HepG2 (cell line): ENCODE results near the gene FMNL1. TPM values are rescaled to one million over a fixed set of nuclear protein-coding genes. Genes with fewer than 3 reads are reported as not detected.
A peak's percentile ranks its signal among the peaks of the same experiment; 100 is the strongest.

Experiments
- ATAC-seq: fragments of 200-7000 bp; cut with Tn5 transposase; 3 replicates; pipeline ENCODE4 v1.9.1; 2020; ENCODE audit warnings: mild to moderate bottlenecking, moderate library complexity
- BruUV-seq: library from RNA; stranded (reverse); fragments of 400-500 nt; replicated peaks from 2 replicates; lab custom pipeline; 2021; lab: Mats Ljungman, UMichigan
- CTCF ChIA-PET: fragments of 300-600 bp; formaldehyde crosslinking; extraction: SDS; loops from one replicate; lab custom pipeline; 2021; ENCODE audit warnings: low total read pairs, inconsistent platforms, low intra/inter-chr PET ratio; lab: Yijun Ruan, JAX
- POLR2A ChIA-PET: fragments of 350-600 bp; sonication (Branson Sonifier 250); formaldehyde crosslinking; loops from one replicate; lab custom pipeline; 2020; ENCODE audit warnings: antibody characterized with exemption, inconsistent platforms; lab: Yijun Ruan, JAX
- DNase-seq: peaks from one replicate; pipeline ENCODE4 v3.0.0-alpha.2; 2015; ENCODE audit warnings: low spot score
- FAIRE-seq: peaks from 3 replicates; lab custom pipeline; 2011; peaks lifted over from hg19 to GRCh38; lab: Jason Lieb, UNC
- H2AFZ ChIP-seq: one replicate; pipeline ENCODE4 v1.6.1; 2011; ENCODE audit warnings: low read length, inconsistent platforms
- H3K27ac ChIP-seq: fragments of 300-600 bp; 3 replicates; pipeline ENCODE4 v1.8.0; 2011; ENCODE audit warnings: mixed run types, mild to moderate bottlenecking, mixed read lengths, low read length, inconsistent platforms; ENCODE audit not compliant: insufficient read depth; ENCODE audit errors: extremely low read length
- H3K27me3 ChIP-seq, 2 experiments: fragments of 200-600 bp in 1 of 2; 2 replicates in 1 of 2; 3 replicates in 1 of 2; pipeline versions ENCODE4 v1.6.0 to v1.8.0; 2011; ENCODE audit warnings: low read length in 2 of 2, mild to moderate bottlenecking in 2 of 2, moderate library complexity in 2 of 2, inconsistent platforms in 1 of 2; ENCODE audit not compliant: insufficient read depth in 2 of 2, control insufficient read depth in 1 of 2
- H3K36me3 ChIP-seq, 2 experiments: fragments of 200-600 bp in 1 of 2; replicated peaks in 1 of 2; 2 replicates in 1 of 2; 3 replicates in 1 of 2; pipeline versions ENCODE4 v1.5.1 to v1.8.0; 2011; ENCODE audit warnings: low read length in 2 of 2, inconsistent platforms in 1 of 2; ENCODE audit not compliant: insufficient read depth in 2 of 2, control insufficient read depth in 1 of 2
- H3K4me1 ChIP-seq: 2 replicates; pipeline ENCODE4 v1.5.1; 2012; ENCODE audit warnings: low read length, inconsistent platforms; ENCODE audit not compliant: insufficient read depth
- H3K4me2 ChIP-seq: 2 replicates; pipeline ENCODE4 v1.6.0; 2011; ENCODE audit warnings: low read depth, low read length, inconsistent platforms
- H3K4me3 ChIP-seq, 3 experiments: fragments of 200-600 bp in 1 of 3; sonication (generic), shearing (Covaris generic) in 1 of 3; replicated peaks in 1 of 3; 2 replicates each; pipeline ENCODE4 v1.5.1; 2011 to 2016; ENCODE audit warnings: low read length in 3 of 3, inconsistent platforms in 2 of 3, low read depth in 2 of 3, mild to moderate bottlenecking in 2 of 3, control low read depth in 1 of 3, mixed read lengths in 1 of 3; ENCODE audit not compliant: insufficient read depth in 1 of 3
- H3K79me2 ChIP-seq: one replicate; pipeline ENCODE4 v1.6.1; 2011; ENCODE audit warnings: low read length, inconsistent platforms; ENCODE audit not compliant: insufficient read depth
- H3K9ac ChIP-seq: 2 replicates; pipeline ENCODE4 v1.6.0; 2011; ENCODE audit warnings: mild to moderate bottlenecking, low read depth, low read length, inconsistent platforms; ENCODE audit not compliant: insufficient read depth
- H3K9me3 ChIP-seq: 2 replicates; pipeline ENCODE4 v1.5.1; 2012; ENCODE audit warnings: mild to moderate bottlenecking, low read length
- H4K20me1 ChIP-seq: 2 replicates; pipeline ENCODE4 v1.6.0; 2011; ENCODE audit warnings: inconsistent platforms, mild to moderate bottlenecking, low read length, moderate library complexity; ENCODE audit not compliant: insufficient read depth
- AKAP8 ChIP-seq: sonication (generic); formaldehyde crosslinking; IDR thresholded peaks from 2 replicates; pipeline ENCODE4 v1.5.1; 2020; ENCODE audit warnings: mild to moderate bottlenecking, missing genetic modification reagents
- CEBPG ChIP-seq: IDR thresholded peaks from 2 replicates; pipeline ENCODE4 v1.6.1; 2016
- ETV5 ChIP-seq: IDR thresholded peaks from 2 replicates; pipeline ENCODE4 v1.6.1; 2018; ENCODE audit warnings: missing biosample characterization, missing genetic modification reagents, inconsistent platforms, borderline replicate concordance
- GABPA ChIP-seq, 2 experiments: IDR thresholded peaks; 2 replicates each; pipeline ENCODE4 v1.6.1; 2011 to 2016; ENCODE audit warnings: low read depth in 2 of 2, low read length in 1 of 2, missing biosample characterization in 1 of 2, missing genetic modification characterization in 1 of 2
- HDAC1 ChIP-seq: sonication (generic); formaldehyde crosslinking; IDR thresholded peaks from 2 replicates; pipeline ENCODE4 v1.5.1; 2020; ENCODE audit warnings: mild to moderate bottlenecking, missing genetic modification reagents
- JDP2 ChIP-seq: sonication (generic); formaldehyde crosslinking; IDR thresholded peaks from 2 replicates; pipeline ENCODE4 v1.8.1; 2022; ENCODE audit warnings: missing genetic modification reagents, borderline replicate concordance
- KDM5A ChIP-seq: fragments of 200-600 bp; sonication (generic); IDR thresholded peaks from 2 replicates; pipeline ENCODE4 v1.7.0; 2018; ENCODE audit warnings: antibody characterized with exemption, mild to moderate bottlenecking, low read length, borderline replicate concordance
- MAFG ChIP-seq: sonication (generic); formaldehyde crosslinking; IDR thresholded peaks from 2 replicates; pipeline ENCODE4 v1.5.1; 2020; ENCODE audit warnings: mild to moderate bottlenecking, missing genetic modification reagents
- MEIS2 ChIP-seq: sonication (generic); formaldehyde crosslinking; IDR thresholded peaks from 2 replicates; pipeline ENCODE4 v1.9.0; 2021; ENCODE audit warnings: mild to moderate bottlenecking, missing genetic modification reagents
- NFYC ChIP-seq: IDR thresholded peaks from 2 replicates; pipeline ENCODE4 v1.6.1; 2016; ENCODE audit warnings: missing genetic modification reagents, missing compliant biosample characterization
- PHF20 ChIP-seq: sonication (generic); formaldehyde crosslinking; IDR thresholded peaks from 2 replicates; pipeline ENCODE4 v1.5.0; 2020; ENCODE audit warnings: mild to moderate bottlenecking, missing genetic modification reagents
- PPARG ChIP-seq: conservative IDR thresholded peaks from 2 replicates; pipeline ENCODE4 v1.6.1; 2016; ENCODE audit warnings: missing biosample characterization, missing genetic modification reagents
- TEAD3 ChIP-seq: optimal IDR thresholded peaks from 2 replicates; pipeline ENCODE3; 2016; ENCODE audit warnings: borderline replicate concordance
- TMF1 ChIP-seq: sonication (generic); formaldehyde crosslinking; IDR thresholded peaks from 2 replicates; pipeline ENCODE4 v1.8.1; 2022; ENCODE audit warnings: low read depth, missing genetic modification reagents
- ZNF333 ChIP-seq: sonication (generic); formaldehyde crosslinking; IDR thresholded peaks from 2 replicates; pipeline ENCODE4 v1.4.0; 2020; ENCODE audit warnings: mild to moderate bottlenecking, missing genetic modification reagents, borderline replicate concordance
- ZNF563 ChIP-seq: sonication (generic); formaldehyde crosslinking; IDR thresholded peaks from 2 replicates; pipeline ENCODE4 v1.8.0; 2022; ENCODE audit warnings: mild to moderate bottlenecking, moderate library complexity, missing genetic modification reagents
- ZNF83 ChIP-seq: sonication (generic); formaldehyde crosslinking; IDR thresholded peaks from 2 replicates; pipeline ENCODE4 v1.4.0; 2020; ENCODE audit warnings: missing genetic modification reagents, mild to moderate bottlenecking, borderline replicate concordance
- WGBS: methylation state at CpG from one replicate; pipeline ENCODE4 v1.1.6; 2017; ENCODE audit warnings: low lambda C conversion rate; 5-methylcytosine and 5-hydroxymethylcytosine counted together
- in situ Hi-C: cut with HindIII; loops from 2 replicates; pipeline ENCODE4 v1.10.0; 2017; ENCODE audit warnings: low pct_unique_long_range_greater_than_20kb; ENCODE audit not compliant: extremely low pct_ligation_motif_present
- intact Hi-C: fragments of 100-400 bp; cut with micrococcal nuclease; formaldehyde crosslinking; loops from one replicate; pipeline ENCODE4 v1.10.0; 2022; ENCODE audit not compliant: unreplicated experiment
- polyA plus RNA-seq, 8 experiments: library from polyadenylated mRNA; depleted of rRNA in 3 of 8; stranded (reverse) in 7 of 8; unstranded in 1 of 8; fragments of >200 nt; fragmentation: Illumina TruSeq in 4 of 8; extraction: Trizol in 4 of 8; gene quantifications; 2 replicates each; pipeline versions ENCODE4 v1.2.1 to v1.2.3, GENCODE V29; 2011 to 2016; ENCODE audit warnings: low read depth in 4 of 8, missing spikeins in 1 of 8, mixed read lengths in 1 of 8; ENCODE audit not compliant: insufficient read depth in 1 of 8
- total RNA-seq, 5 experiments: library from RNA; depleted of rRNA; stranded (reverse); fragments of >200 nt; fragmentation: Illumina TruSeq; extraction: Trizol; gene quantifications; 2 replicates each; pipeline ENCODE4 v1.2.3, GENCODE V29; 2016; ENCODE audit warnings: low read depth in 1 of 5
- TF ChIP-seq, protein P1 (sequence below): sonication (generic); formaldehyde crosslinking; IDR thresholded peaks from 2 replicates; pipeline ENCODE4 v1.5.0; 2020; ENCODE audit warnings: mild to moderate bottlenecking, low read depth, missing genetic modification reagents, borderline replicate concordance
- TF ChIP-seq, protein P2 (sequence below): sonication (generic); formaldehyde crosslinking; IDR thresholded peaks from 2 replicates; pipeline ENCODE4 v1.4.0; 2020; ENCODE audit warnings: missing genetic modification reagents
- TF ChIP-seq, protein P3 (sequence below): IDR thresholded peaks from 2 replicates; pipeline ENCODE4 v1.6.1; 2016; ENCODE audit warnings: low read depth, borderline replicate concordance
- TF ChIP-seq, protein P4 (sequence below): sonication (generic); formaldehyde crosslinking; IDR thresholded peaks from 2 replicates; pipeline ENCODE4 v1.9.0; 2021; ENCODE audit warnings: missing genetic modification reagents, mild to moderate bottlenecking, borderline replicate concordance

The FMNL1 gene
- total and polyA plus RNA-seq, 2 of the 13 experiments (the other 11 are each of a cell fraction or from before 2014, with no cell fraction given): 0.53 to 0.70 TPM

DNA sequence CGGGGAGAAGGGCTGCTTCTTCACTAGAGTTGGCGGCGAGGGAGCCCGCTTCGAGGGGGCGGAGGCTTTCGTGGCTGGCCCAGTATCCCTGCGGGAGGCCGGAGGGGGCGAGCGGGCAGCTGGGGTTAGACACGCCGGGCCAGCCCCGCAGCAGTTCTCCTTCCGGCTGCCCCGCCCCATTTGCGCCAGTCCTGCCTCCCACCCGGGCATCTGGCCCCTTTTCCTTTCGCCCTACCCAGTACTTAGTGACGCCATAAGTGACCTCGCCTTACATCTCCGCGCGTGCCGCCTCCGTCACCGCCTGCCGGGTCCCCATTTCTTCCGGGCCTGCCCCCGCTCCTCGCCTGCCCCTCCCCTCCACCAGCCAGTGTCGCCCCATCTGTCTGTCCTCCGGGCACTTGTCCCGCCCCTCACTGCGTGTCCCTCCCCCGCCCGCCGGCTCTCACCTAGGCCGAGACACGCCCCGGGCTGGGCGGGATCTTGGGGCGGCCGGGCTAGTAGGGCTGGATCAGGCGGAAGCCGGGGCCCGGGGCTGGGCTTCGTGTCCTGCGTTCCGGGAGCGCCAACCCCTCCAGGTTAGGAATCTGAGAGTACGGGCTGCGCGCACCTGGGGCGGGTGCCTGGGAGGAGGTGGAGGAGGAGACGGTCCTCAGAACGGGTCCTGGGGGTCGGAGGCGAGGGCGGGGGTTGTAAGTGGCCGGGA lies 25.9 kb downstream of the FMNL1 start:
- Histone ChIP-seq H3K4me3 (peak overlapping the region; percentile 80 to 84 (median 84)), H3K4me1 (peaks cover 40% of the 10 kb centered on the region), H3K79me2 (no peaks in the 10 kb centered on the region), H3K9me3 (no peaks in the 10 kb centered on the region), H3K4me2 (peak overlapping the region; percentile 96), H2AFZ (no peak overlapping the region), H4K20me1 (no peaks in the 10 kb centered on the region), H3K27me3 (peaks cover under 1 to 34% of the 10 kb centered on the region in 2 experiments; a peak in 4 of 5 replicates), H3K9ac (peak overlapping the region; percentile 59), H3K36me3 (no peaks in the 10 kb centered on the region), H3K27ac (no peak overlapping the region)
- FAIRE-seq (no peak), ATAC-seq (peak; percentile 87), DNase-seq (peak; percentile 89)
- no TSS peak for BruUV-seq
- in situ Hi-C loops: loop anchor here (5.0 kb wide), 1 partner anchor 100 kb away; the partner anchor contains the start of gene HEXIM1
- CTCF ChIA-PET: interaction anchor here (1.5 kb wide), 1 partner anchor 11 kb away, joined by 4 read pairs; no protein-coding TSS in a partner anchor
- intact Hi-C loops: loop anchor here (1.0 kb wide), 1 partner anchor 138 kb away; no protein-coding TSS in a partner anchor
- POLR2A ChIA-PET: interaction anchor here (0.9 to 2.8 kb wide), 13 partner anchors 9 to 187 kb away, joined by 3 to 17 read pairs (median 4); partner anchors contain the start of genes HEXIM1, HEXIM2, MAP3K14 and NMT1
- under 1% methylated on average over 45 of the region's 61 CpGs for WGBS
- peak; percentile 35 for TF ChIP-seq ZNF563 (CRISPR knock-in tag)
- no peak for TF ChIP-seq MAFG (CRISPR knock-in tag)
- TF ChIP-seq, protein P1, sequence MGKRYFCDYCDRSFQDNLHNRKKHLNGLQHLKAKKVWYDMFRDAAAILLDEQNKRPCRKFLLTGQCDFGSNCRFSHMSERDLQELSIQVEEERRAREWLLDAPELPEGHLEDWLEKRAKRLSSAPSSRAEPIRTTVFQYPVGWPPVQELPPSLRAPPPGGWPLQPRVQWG: no peak
- TF ChIP-seq KDM5A: no peak
- TF ChIP-seq, protein P2, sequence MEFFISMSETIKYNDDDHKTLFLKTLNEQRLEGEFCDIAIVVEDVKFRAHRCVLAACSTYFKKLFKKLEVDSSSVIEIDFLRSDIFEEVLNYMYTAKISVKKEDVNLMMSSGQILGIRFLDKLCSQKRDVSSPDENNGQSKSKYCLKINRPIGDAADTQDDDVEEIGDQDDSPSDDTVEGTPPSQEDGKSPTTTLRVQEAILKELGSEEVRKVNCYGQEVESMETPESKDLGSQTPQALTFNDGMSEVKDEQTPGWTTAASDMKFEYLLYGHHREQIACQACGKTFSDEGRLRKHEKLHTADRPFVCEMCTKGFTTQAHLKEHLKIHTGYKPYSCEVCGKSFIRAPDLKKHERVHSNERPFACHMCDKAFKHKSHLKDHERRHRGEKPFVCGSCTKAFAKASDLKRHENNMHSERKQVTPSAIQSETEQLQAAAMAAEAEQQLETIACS (CRISPR knock-in tag): no peak
- peak; percentile 79; the same call in 1 of the 2 replicates for TF ChIP-seq TMF1 (CRISPR knock-in tag)
- TF ChIP-seq PHF20: no peak; the same call in 1 of the 2 replicates
- TF ChIP-seq, protein P3, sequence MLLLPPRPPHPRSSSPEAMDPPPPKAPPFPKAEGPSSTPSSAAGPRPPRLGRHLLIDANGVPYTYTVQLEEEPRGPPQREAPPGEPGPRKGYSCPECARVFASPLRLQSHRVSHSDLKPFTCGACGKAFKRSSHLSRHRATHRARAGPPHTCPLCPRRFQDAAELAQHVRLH (CRISPR knock-in tag): no peak
- peak; percentile 56; the same call in 1 of the 2 replicates for TF ChIP-seq MEIS2 (CRISPR knock-in tag)
- TF ChIP-seq NFYC (CRISPR knock-in tag): no peak; the same call in 1 of the 2 replicates
- TF ChIP-seq ZNF83 (CRISPR knock-in tag): 0 out of 2 replicates have a peak, but pooled peaks have one; percentile 61
- TF ChIP-seq AKAP8 (CRISPR knock-in tag): no peak
- TF ChIP-seq HDAC1: peak; percentile 55; the same call in 1 of the 2 replicates
- TF ChIP-seq, protein P4, sequence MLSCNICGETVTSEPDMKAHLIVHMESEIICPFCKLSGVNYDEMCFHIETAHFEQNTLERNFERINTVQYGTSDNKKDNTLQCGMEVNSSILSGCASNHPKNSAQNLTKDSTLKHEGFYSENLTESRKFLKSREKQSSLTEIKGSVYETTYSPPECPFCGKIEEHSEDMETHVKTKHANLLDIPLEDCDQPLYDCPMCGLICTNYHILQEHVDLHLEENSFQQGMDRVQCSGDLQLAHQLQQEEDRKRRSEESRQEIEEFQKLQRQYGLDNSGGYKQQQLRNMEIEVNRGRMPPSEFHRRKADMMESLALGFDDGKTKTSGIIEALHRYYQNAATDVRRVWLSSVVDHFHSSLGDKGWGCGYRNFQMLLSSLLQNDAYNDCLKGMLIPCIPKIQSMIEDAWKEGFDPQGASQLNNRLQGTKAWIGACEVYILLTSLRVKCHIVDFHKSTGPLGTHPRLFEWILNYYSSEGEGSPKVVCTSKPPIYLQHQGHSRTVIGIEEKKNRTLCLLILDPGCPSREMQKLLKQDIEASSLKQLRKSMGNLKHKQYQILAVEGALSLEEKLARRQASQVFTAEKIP (CRISPR knock-in tag): no peak
- no peak for TF ChIP-seq TEAD3 (CRISPR knock-in tag)
- no peak for TF ChIP-seq JDP2 (CRISPR knock-in tag)
- TF ChIP-seq GABPA (IDR thresholded peaks at IDR 0.05; ENCODE audit: low read depth, low read length): peak; percentile 26; the same call in 1 of the 2 replicates
- TF ChIP-seq GABPA (CRISPR knock-in tag; IDR thresholded peaks at IDR 0.05; ENCODE audit: low read depth): peak; percentile 61
- TF ChIP-seq CEBPG (CRISPR knock-in tag): 0 out of 2 replicates have a peak, but pooled peaks have one; percentile 3
- TF ChIP-seq PPARG (CRISPR knock-in tag): no peak
- TF ChIP-seq ZNF333 (CRISPR knock-in tag): no peak
- peak; percentile 45; the same call in 1 of the 2 replicates for TF ChIP-seq ETV5 (CRISPR knock-in tag)
